ENCODE measurements around the gene CAMK2G. TPM values are rescaled to one million over a fixed set of nuclear protein-coding genes. Genes with fewer than 3 reads are reported as not detected.

The CAMK2G gene
- total RNA-seq, 2 experiments from 2014 or later: 15.8 to 16.2 TPM

DNA sequence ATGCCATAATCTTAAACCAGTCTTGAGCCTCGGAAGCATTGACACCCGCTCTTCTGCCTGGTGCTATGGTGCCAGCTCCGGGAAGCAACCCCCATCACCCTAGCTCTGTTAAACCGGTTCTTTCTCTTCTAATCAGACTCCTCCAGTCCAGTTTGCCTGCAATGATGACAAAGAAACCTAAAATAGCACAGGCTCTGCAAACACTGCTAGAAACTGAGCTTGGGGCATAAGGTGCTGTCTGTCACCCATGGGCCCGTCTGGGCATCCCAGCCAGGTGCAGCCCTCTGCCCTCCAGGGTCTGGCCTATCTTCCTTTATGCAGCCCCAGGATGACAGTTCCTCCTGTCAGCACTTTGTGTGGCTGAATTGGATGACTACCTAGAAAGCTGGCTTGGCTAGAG lies 14.2 kb upstream of the CAMK2G start:
- ChIA-PET POLR2A (interaction anchor here (1.2 kb wide), 1 partner anchor 52 kb away, joined by 3 read pairs; no protein-coding TSS in a partner anchor), CTCF (interaction anchor here (1.1 to 8.9 kb wide), 5 partner anchors 7 to 50 kb away, joined by 3 to 132 read pairs (median 4); no protein-coding TSS in a partner anchor)

DNA sequence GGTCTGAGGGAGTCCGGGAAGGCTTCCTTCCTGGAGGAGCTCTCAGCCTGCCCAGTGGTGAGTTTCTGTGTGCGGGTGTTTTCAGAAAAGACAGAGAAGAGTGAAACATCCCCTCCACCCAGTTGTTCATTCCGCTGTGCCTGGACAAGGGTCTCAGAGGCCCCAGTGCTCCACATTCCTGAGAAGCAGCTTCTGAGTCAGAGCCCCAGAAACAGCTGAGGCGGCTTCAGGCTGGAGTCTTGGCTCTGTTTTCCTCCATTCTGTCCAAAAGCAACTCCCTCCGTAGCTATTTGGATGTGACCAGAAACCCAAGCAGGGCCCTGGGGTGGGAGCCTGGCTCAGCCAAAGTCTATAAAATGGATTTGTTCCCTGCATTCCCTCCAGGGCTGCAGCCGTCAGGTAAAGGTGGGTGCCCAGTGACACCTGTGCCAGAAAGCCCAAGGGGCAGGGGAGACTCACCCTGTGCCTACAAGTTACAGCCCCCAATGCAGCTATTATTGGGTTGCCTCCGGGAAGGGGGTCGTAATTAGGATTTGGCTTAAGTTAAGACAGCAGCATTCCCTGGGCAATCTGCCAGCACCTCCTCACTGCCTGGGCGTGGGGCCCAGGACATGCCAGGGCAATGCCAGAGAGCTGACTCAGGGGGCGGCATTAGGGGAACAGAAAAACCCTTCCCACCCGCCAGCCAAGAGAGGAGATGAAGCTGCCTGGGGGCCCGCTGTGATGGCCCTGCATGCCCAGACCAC lies 13.1 kb upstream of the CAMK2G start:
- ChIA-PET POLR2A (no interaction called here), CTCF (interaction anchor here (0.9 to 8.9 kb wide), 13 partner anchors 8 to 356 kb away, joined by 3 to 132 read pairs (median 4); no protein-coding TSS in a partner anchor)

DNA sequence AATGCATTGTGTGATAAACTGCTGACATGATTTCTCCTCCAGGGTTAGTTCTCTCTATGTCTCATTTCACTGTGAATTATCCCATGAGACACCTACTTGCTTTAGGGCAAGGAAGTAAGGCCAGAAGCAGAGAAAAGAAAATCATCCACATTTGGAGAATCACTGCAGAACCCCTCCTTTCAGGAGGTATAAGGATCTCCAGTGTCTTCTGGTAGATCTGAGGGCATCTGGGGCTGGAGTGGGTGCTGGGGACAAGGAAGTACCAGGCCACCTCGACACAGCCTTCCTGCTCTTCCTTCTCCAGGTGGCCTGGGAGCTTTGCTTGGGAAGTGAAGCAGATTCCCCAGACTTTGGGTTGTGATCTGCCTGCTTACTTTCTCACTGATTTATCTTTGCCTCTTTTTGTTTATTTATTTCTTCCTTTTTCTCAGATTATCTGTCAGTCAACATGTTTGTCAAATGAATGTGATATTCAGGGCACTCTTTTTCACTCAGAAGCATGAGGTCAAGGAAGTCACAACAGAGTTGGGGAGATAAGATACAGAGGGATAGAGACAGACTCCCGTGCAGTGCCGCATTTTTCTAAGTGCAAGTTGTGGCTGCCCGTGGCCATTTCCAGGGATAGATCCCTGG lies 12.4 kb upstream of the CAMK2G start:
- ChIA-PET POLR2A (interaction anchor here (0.9 kb wide), 1 partner anchor 55 kb away, joined by 3 read pairs; no protein-coding TSS in a partner anchor), CTCF (interaction anchor here (0.6 to 8.9 kb wide), 32 partner anchors 8 to 357 kb away, joined by 3 to 132 read pairs (median 4); no protein-coding TSS in a partner anchor)

DNA sequence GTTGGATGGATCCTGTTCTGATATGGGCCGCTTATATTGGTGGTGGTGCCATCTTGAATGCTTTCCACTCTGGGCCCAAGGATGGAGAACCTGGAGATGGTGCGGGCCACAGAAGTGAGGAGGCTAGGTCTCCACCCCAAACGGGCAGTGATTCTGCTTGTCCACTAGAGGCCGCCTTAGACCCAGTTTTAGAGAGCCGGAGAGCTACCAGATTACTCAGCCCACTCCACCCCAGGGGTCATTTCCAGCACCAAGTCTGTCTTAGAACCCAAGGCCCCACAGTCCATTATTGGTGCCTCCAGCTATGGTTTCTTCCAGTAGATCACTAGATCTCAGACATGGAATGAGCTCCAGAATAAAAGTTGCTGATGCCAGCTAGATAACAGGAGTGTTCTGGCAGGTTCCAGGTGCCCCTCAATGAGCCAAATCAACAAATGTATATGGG lies 11.8 kb upstream of the CAMK2G start:
- ChIA-PET CTCF (interaction anchor here (0.5 to 8.9 kb wide), 31 partner anchors 8 to 221 kb away, joined by 3 to 132 read pairs (median 4); no protein-coding TSS in a partner anchor), POLR2A (interaction anchor here (0.5 to 0.9 kb wide), 2 partner anchors 22 to 55 kb away, joined by 3 read pairs; no protein-coding TSS in a partner anchor)

DNA sequence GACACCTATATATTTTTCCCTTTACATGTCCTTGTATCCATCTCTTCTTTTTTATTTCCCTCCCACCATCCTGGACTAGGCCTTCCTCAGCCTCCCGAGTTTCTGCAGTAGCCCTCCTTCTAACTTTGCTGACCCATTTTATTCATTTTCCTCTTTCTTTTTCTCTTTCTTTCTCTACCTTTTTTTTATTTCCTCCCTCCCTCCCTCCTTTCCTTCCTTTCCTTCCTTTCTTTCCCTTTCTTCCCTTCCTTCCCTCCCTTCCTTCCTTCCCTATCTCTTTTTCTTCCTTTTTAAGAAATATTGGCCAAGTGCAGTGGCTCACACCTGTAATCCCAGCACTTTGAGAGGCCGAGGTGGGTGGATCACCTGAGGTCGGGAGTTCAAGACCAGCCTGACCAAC lies 9.7 kb upstream of the CAMK2G start:
- ChIA-PET CTCF (interaction anchor here (8.9 kb wide), 1 partner anchor 55 kb away, joined by 132 read pairs; no protein-coding TSS in a partner anchor), POLR2A (no interaction called here)

DNA sequence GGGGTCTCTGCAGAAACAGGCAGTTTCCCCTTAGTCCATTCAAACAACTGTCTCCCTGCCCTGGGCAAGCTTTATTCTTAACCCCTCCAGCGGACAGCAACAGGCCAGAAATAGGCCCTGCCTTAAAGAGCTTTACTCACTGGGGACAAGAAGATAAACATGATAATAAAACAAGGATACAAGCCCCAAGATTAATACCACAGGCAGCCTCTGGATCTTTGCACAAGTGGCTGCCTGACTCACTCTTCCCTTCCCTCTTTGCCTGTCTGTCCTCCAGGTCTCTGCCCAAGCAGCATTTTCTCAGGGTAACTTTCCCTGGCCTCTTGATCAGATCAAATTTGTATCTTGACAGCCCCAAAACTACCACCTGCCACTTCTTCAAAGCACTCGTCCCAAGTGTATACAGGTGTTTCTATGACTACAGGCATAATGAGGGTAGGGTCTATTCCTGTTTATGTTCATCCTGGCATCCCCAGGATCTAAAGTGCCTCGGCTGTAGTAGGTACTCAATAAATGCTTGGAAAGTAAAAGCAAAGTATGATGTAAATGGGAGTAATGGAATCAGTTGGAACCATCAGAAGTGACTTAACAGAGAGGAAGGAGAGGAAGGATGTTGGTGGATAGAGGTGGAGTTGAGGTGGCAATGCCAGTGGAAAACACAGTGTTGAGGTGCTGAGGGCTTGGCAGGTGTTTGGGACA lies 7.0 kb upstream of the CAMK2G start:
- ChIA-PET CTCF (interaction anchor here (0.7 to 8.2 kb wide), 8 partner anchors 16 to 77 kb away, joined by 3 to 144 read pairs (median 3); no protein-coding TSS in a partner anchor), POLR2A (no interaction called here)

DNA sequence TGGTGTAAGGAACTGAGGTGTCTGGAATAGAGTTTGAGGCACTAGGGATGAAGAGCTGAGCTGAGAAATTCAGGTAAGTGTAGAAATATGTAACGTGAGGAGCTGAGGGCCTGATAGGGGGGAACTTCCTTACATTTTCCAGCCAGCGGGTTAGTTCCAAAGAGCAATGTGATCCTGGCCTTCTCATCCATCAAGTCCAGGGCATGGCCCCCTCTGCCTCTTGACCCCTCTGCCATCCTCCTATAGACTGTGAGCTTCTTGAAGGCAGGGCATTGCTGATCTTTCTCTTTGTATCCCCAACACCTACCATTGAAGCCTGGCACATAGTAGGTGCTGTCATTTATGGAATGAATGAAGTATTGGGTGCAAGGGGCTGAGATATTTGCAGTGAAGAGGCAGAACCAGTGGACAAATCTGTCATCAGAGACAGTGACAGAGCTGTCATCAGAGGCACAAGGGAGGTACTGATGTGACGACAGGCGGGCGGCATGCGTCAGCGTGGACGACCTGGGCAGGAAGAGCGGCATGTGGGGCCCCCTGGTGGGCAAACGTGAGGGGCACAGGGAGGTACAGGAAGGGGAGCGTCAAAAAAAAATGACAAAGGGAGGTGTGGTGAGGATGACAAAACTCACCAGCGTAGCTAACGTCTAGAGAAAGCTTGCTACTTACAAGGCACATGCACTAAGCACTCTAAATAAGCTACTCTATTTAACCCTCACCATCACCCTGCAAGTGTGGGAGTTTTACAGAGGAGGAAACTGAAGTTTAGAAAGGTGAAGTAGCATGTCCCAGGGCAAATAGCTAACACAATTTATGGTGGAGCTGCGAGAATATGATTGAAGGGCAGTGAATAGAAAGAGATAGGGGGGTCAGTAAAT lies 5.2 kb upstream of the CAMK2G start:
- ChIA-PET CTCF (interaction anchor here (0.6 to 8.2 kb wide), 22 partner anchors 9 to 227 kb away, joined by 3 to 144 read pairs (median 6); partner anchors contain the start of gene ZSWIM8), POLR2A (interaction anchor here (0.7 to 1.3 kb wide), 3 partner anchors 63 to 120 kb away, joined by 3 to 4 read pairs (median 4); no protein-coding TSS in a partner anchor)

DNA sequence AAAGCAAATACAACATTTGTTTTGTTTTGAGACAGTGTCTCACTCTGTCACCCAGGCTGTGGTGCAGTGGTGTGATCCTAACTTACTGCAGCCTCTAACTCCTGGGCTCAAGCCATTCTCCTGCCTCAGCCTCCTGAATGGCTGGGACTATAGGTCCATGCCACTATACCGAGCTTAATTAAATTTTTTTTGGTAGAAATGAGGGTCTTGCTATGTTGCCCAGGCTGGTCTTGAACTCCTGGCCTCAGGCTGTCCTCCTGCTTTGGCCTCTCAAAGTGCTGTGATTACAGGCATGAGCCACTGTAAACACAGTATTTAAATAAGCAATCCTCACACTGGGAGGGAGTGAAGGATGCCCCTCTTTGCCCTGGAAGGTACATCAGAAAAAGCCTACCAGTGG lies 4.0 kb upstream of the CAMK2G start:
- CTCF ChIA-PET: interaction anchor here (0.6 to 8.2 kb wide), 9 partner anchors 21 to 334 kb away, joined by 3 to 144 read pairs (median 6); partner anchors contain the start of gene ZSWIM8
- POLR2A ChIA-PET: no interaction called here

DNA sequence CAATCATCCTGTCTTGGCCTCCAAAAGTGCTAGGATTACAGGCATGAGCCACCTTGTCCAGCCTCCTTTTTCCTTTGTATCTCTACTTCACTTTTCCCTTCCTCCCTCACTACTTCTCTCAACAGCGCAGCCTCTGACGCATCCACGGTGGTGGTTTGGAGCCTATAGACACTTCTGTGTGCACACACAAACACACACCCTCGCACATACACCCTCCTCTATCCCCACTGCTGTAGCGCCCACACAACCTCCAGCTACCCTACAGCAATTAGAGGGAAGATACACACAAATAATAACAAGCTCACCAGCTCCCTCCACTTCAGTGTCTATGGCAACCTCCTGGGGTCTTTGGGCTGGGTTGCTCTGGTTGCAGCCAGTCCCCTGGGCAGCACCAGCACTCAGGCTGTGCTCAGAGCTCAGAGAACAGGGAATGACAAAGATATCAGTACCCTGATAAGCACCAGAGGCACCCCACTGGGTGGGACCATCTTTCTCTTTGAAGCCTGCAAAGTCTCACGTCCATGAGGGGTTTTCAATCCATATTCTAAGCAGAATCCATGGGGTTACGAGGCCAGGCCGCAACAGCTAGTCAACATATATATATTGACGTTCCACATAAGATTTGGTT lies 3.3 kb upstream of the CAMK2G start:
- POLR2A ChIA-PET: no interaction called here
- CTCF ChIA-PET: interaction anchor here (0.6 to 8.2 kb wide), 4 partner anchors 16 to 334 kb away, joined by 3 to 144 read pairs (median 4); no protein-coding TSS in a partner anchor

DNA sequence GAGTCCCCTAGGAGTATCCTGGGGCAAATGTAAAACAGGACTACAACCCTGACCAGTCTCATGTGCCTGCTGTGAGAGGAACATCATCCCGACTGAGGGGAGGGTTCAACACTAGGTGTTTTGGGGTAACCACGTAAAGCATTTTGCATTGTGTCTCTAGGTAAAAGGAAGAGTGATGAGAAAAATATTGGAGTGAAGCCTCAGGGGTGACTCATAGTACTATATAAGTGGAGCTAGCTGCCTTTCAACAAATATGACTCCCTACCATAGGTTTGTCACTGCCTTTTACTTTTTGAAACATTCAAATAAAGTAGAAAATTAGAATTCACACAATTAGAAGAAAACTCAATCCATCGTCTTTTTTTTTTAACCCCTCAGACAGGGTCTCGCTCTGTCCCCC lies 2.6 kb upstream of the CAMK2G start:
- POLR2A ChIA-PET: interaction anchor here (0.7 kb wide), 1 partner anchor 64 kb away, joined by 4 read pairs; no protein-coding TSS in a partner anchor
- CTCF ChIA-PET: interaction anchor here (0.9 to 8.2 kb wide), 3 partner anchors 15 to 64 kb away, joined by 3 to 144 read pairs (median 4); no protein-coding TSS in a partner anchor

DNA sequence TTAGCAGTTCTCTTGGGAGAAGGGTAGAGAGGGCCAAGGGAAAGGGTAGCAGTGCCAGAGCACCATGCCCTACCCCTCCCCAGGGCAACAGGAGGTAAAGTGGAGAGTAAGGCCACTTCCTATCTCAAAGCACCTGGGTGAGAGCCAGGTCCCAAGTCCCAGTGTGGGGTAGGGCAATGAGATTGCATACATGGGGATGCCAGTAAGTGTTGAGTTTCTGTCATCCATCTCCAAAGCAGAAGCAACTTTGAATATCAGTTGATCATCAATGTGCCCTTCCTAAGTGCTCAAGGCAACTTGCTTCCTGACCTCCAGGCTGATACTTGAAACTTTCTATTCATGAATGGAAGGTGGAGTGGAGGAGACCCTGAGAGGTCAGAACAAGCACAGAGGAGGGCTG lies 2.2 kb upstream of the CAMK2G start:
- CTCF ChIA-PET: interaction anchor here (1.3 to 8.2 kb wide), 2 partner anchors 28 to 64 kb away, joined by 4 to 144 read pairs; no protein-coding TSS in a partner anchor
- POLR2A ChIA-PET: interaction anchor here (0.7 kb wide), 1 partner anchor 64 kb away, joined by 4 read pairs; no protein-coding TSS in a partner anchor

DNA sequence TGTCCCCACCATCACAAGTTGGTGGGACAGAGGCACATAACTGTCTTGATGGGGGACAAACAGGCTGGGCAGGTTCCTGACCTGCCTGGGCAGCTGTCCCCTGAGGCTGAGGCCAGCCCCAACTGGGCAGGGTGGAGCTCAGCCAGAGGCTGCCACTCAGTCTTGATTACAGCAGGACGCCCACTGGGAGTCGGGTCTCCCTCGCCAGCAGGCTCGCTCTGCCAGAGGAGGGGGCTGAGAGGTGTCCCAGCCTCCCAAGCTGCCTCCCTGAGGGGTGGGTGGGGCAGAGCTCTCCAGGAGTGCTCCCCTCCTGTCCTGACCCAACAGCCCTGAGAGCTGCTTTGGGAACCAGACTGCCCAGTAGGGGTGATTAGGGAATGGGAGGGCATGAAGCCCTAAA lies 1.8 kb upstream of the CAMK2G start:
- ChIA-PET POLR2A (no interaction called here), CTCF (interaction anchor here (1.3 to 8.2 kb wide), 2 partner anchors 28 to 65 kb away, joined by 4 to 144 read pairs; no protein-coding TSS in a partner anchor)

DNA sequence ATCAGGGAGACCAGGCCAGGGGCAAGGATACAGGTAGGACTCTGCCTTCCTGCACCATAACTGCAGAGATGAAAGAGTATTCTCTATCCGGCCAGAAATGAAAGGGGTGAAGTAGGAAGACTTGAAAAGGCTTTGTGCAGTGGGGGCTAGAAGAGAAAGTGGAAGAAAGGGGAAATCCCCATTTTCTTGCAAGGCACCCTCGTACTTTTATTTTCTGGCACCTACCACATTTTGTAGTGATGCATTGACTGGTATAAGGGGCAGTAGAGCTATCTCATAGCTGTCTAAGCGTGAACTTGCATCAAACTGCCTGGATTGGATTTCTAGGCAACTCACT lies 752 bp upstream of the CAMK2G start:
- POLR2A ChIA-PET: interaction anchor here (1.0 to 2.1 kb wide), 2 partner anchors 10 to 28 kb away, joined by 4 to 14 read pairs; no protein-coding TSS in a partner anchor
- CTCF ChIA-PET: interaction anchor here (0.6 to 8.2 kb wide), 3 partner anchors 9 to 41 kb away, joined by 3 to 144 read pairs (median 8); no protein-coding TSS in a partner anchor

DNA sequence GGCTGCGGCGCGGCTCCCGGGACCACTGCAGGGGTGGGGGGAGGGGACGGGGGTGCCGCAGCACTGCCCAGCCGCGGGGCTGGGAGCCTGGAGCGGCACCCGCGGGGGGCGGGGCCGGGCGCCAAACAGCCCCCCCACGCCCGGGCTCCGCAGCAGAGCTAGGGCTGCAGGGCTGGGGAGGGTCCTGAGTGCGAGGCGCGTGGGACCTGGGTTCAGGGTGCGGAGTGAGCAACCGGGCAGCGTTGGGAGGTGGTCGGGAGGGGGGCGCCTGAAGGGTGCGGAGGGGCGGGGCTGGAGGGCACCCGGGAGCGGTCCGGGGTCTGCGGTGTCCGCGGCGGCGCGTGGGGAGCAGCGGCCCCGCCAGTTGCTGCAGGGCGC lies 528 bp downstream of the CAMK2G start:
- CTCF ChIA-PET: interaction anchor here (1.0 to 8.2 kb wide), 4 partner anchors 8 to 67 kb away, joined by 3 to 144 read pairs (median 6); no protein-coding TSS in a partner anchor
- POLR2A ChIA-PET: interaction anchor here (1.3 to 2.1 kb wide), 3 partner anchors 8 to 80 kb away, joined by 3 to 14 read pairs (median 4); no protein-coding TSS in a partner anchor

DNA sequence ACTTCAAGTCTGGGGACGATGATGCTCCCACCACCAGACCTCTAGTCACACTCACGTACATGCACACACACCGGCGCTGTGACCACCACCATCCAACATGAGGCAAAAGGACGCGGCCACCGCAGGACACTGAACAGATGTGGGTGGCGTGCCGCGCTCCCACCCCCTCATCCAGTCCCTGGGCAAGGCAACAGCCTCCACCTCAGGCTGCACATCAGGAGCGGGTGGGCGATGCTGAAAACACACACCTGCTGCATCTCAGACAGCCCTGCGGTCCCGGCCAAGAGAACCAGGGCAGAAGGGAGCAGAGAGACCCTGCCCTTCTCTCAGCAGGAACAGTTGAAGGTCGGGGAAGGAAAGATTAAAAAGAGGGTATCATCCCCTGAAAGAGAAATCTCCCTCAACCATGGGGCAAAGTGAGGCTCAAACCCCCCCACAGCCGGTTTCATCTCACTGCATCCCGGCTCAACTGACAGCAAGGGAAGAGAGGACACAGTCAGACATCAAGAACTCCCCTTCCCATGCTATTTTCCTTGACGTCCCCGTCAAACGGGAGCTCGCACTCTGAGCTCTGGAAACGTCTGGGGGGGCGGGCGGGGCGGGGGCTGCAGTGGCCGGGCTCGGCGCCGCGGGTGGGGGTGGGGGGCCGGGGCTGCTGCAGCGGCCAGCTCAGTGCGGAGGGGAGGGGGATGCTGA lies 1.1 kb downstream of the CAMK2G start:
- CTCF ChIA-PET: interaction anchor here (1.6 to 8.2 kb wide), 2 partner anchors 25 to 26 kb away, joined by 3 to 144 read pairs; no protein-coding TSS in a partner anchor
- POLR2A ChIA-PET: interaction anchor here (1.3 to 2.1 kb wide), 3 partner anchors 8 to 80 kb away, joined by 3 to 14 read pairs (median 4); no protein-coding TSS in a partner anchor

DNA sequence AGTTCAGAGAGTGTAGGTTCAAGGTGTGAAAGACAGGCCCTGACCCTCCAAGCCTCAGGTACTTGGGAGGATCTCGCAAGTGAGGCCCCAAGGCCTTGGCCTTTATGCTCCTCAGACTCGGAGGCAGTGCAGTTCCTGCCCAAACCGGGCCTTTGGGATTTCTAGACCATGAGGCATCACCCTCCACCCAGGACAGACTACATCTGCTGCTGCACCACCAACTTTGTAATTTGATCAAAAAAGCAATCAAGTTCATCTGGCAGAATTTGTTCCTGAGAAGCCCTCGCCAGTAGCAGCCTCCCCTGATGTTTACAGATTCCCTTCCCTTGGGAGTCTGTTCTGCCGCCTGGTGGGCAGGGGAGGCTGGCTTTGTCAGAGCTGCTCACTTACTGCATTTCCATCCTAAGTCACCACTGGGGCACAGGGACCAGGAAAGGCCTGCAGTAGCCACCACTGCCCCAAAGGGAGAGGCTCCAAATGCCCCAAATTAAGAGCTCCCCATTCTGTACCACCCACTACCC lies 2.1 kb downstream of the CAMK2G start:
- ChIA-PET POLR2A (no interaction called here), CTCF (interaction anchor here (1.6 kb wide), 1 partner anchor 25 kb away, joined by 3 read pairs; no protein-coding TSS in a partner anchor)

Data from activated CD8-positive, alpha-beta memory T cell treated with anti-CD3 and anti-CD28 coated beads for 36 hours (primary cell).